Suprapubic skin (tissue), 3 donors: ENCODE data around the gene SLC2A9.

Experiments used
- POLR2A ChIP-seq, 2 donors: fragments of 450-650 bp; IDR thresholded peaks; one replicate each; pipeline ENCODE4 v1.6.1; 2017; ENCODE audit warnings: antibody characterized with exemption in 2 of 2, mild to moderate bottlenecking in 2 of 2, moderate library complexity in 2 of 2
- TF ChIP-seq, protein P1 (sequence below), 2 donors: fragments of 200-600 bp in 1 of 2; fragments of 450-650 bp in 1 of 2; sonication (generic) in 1 of 2; IDR thresholded peaks; one replicate each; pipeline ENCODE4 v1.5.1; 2016 to 2019; ENCODE audit warnings: antibody characterized with exemption in 2 of 2, mild to moderate bottlenecking in 1 of 2, moderate library complexity in 1 of 2

- TF ChIP-seq, protein P1, sequence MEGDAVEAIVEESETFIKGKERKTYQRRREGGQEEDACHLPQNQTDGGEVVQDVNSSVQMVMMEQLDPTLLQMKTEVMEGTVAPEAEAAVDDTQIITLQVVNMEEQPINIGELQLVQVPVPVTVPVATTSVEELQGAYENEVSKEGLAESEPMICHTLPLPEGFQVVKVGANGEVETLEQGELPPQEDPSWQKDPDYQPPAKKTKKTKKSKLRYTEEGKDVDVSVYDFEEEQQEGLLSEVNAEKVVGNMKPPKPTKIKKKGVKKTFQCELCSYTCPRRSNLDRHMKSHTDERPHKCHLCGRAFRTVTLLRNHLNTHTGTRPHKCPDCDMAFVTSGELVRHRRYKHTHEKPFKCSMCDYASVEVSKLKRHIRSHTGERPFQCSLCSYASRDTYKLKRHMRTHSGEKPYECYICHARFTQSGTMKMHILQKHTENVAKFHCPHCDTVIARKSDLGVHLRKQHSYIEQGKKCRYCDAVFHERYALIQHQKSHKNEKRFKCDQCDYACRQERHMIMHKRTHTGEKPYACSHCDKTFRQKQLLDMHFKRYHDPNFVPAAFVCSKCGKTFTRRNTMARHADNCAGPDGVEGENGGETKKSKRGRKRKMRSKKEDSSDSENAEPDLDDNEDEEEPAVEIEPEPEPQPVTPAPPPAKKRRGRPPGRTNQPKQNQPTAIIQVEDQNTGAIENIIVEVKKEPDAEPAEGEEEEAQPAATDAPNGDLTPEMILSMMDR (IDR thresholded peaks at IDR 0.05), result no peak
- TF ChIP-seq POLR2A (IDR thresholded peaks at IDR 0.05), result no peak
Measured at GRCh38 chr4:9943761-9944160, 77.5 kb downstream of the SLC2A9 start.
